C4-2B (cell line): ENCODE measurements around the gene KLHL26.

Experiments
- ZFX ChIP-seq: fragments of 450-650 bp; IDR thresholded peaks from 2 replicates; pipeline ENCODE4 v1.6.1; 2017
- TF ChIP-seq, protein P1 (sequence below): fragments of 450-650 bp; conservative IDR thresholded peaks from 2 replicates; pipeline ENCODE4 v1.5.1; 2017; ENCODE audit warnings: mild to moderate bottlenecking

DNA sequence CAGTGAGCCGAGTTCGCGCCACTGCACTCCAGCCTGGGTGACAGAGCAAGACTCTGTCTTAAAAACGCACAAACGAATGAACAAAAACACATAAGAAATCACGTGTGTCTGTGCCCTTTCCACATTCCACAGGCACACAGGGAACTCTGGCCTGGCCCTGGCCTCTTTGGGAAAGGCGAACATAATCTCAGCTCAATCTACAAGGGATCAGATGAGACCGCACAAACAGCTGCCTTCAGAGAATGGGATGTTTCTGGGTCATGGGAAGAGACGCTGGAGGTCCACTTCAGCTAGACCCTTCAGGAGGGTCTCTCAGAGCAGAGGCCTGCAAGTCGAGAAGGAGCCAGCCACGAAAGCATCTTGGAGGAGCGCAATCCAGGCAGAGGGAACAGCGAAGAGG, 40.3 kb downstream of the KLHL26 start:
- TF ChIP-seq, protein P1, sequence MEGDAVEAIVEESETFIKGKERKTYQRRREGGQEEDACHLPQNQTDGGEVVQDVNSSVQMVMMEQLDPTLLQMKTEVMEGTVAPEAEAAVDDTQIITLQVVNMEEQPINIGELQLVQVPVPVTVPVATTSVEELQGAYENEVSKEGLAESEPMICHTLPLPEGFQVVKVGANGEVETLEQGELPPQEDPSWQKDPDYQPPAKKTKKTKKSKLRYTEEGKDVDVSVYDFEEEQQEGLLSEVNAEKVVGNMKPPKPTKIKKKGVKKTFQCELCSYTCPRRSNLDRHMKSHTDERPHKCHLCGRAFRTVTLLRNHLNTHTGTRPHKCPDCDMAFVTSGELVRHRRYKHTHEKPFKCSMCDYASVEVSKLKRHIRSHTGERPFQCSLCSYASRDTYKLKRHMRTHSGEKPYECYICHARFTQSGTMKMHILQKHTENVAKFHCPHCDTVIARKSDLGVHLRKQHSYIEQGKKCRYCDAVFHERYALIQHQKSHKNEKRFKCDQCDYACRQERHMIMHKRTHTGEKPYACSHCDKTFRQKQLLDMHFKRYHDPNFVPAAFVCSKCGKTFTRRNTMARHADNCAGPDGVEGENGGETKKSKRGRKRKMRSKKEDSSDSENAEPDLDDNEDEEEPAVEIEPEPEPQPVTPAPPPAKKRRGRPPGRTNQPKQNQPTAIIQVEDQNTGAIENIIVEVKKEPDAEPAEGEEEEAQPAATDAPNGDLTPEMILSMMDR: no peak
- no peak for TF ChIP-seq ZFX
